GM12872 (cell line): ENCODE results near the gene SPINK8.

Experiments used
- CTCF ChIP-seq: IDR thresholded peaks from 3 replicates; pipeline ENCODE4 v1.5.1; 2011; ENCODE audit warnings: low read depth, mild to moderate bottlenecking, low read length, moderate library complexity; ENCODE audit not compliant: insufficient read depth

Gene SPINK8

DNA sequence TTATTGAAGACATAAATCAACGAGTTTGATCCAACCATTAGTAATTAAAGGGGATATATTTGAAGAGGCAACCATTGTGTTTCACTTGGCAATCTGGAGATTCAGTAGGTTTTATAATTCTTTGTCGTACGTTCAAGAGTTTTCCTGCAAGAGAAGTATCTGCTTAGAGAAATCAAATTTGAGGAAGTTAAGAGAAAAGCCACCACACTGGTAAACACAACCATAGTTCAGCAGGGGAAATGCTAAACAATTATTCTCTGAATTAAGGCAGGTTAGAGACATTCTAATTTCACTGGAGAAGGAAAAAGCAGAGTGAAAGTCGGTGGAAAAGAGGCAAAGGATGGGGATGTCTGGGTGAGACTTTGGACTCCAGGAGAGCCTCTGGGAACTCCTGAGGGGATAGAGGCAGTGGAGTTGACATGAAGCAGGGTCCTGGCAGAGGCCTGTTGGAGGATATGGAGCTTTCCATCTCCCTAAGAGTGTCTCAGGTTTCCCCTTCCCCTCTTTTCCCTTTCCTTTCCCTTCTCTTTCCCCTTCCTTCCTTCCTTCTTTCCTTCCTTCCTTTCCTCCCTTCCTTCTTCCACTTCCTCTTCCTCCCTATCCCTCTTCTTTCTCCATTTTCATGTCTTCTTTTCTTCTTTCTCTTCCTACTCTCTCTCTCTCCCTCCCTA lies 26.5 kb downstream of the SPINK8 start:
- no peak for TF ChIP-seq CTCF

DNA sequence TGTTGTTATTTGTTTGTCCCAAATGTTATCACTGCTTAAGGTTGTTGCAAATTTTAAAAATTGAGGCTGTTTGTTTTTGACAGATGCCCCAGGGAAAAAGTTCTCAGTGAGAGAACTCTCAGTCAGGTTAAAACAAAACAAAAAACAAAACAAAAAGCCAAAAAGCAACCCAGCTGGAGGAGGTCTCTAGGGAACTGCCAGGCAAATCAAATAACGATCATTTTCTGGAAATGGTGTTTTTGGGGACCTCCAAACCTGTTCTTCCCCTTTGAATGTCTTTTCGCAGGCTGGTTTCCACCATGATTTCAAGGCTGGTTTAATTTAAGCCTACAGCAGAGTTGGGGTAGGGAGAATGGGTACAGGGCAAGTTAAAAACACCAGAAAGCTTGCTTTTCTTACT lies 27.2 kb downstream of the SPINK8 start:
- TF ChIP-seq CTCF = no peak

- TF ChIP-seq CTCF = no peak
Observed at GRCh38 chr3:48305396-48305795, 28.1 kb downstream of the SPINK8 start.

DNA sequence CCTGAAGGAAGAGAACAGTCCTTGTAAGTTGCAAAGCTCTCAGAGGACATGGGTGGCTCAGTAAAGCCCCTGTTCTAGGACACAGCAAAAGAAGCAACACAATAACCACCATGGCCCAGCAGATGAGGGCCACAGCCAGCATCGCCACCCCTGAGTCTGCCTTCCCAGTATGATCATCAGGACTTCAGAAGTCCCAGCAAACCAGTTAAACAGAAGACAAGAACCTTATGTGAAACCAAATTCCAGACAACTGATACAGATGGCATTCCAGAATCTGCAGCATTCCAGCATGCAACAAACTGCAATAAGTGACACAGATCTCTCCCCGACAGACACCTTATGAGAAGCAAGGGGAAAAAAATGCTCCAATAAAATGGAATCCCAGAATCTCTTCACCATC lies 30.4 kb downstream of the SPINK8 start:
- TF ChIP-seq CTCF = no peak

- no peak for TF ChIP-seq CTCF
Observed at GRCh38 chr3:48301800-48302166, 31.7 kb downstream of the SPINK8 start.

GRCh38 chr3:48301020-48301799 lies 32.3 kb downstream of the SPINK8 start, which contains the start of gene NME6:
Gene NME6 (minus strand): TSS chr3:48301367.
- no peak for TF ChIP-seq CTCF

DNA sequence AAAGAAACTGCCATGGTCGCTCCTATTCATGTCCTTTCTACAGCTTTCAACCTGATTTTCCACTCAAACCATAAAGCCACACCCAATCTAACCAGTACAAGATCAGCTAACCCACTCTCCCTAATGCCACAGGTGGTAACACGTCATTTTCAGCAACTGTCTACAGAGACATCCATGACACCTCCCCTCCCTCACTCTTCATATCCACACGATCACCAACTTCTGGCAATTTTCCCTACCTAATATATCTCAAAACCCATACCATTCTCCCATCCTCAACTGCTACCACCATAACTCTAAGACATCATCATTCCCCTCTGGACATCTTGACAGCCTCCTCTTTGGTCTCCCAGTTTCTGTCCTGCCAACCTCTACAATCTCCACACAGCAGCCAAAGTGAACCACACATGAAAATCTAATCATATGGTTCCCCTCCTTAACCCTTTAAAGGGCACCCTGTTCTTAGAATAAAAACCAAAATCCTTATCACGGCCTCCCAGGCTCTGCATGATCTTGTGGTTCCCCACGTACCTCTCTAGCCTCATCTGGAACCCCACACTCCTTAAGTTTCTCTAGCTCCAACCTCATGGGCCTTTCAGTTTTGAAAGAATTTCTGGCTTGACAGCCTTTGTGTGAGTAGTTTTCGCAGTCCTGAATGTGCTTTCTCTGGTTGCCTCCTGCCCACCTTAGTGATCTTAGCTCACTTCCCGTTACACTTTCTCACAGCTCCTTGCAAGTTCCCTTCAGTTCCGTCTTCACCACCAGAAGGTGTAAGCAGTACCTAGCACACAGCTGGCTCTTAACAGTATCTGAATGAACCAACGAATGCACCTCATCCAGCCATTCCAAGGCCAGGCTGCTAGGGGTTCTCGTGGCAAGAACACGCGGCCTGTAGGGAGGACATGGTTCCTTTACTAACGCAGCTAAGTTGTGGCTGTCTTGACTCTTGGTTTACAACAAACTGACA lies 33.4 kb downstream of the SPINK8 start:
- TF ChIP-seq CTCF = no peak
